SW480 (cell line): Measurements from ENCODE around the gene JAG2.

Experiments
- DNase-seq: peaks from one replicate; pipeline ENCODE4 v3.0.0-alpha.2; 2016; ENCODE audit warnings: low spot score

JAG2 gene

GRCh38 chr14:105203701-105204100 lies 35.1 kb upstream of the JAG2 start:
- no peak for DNase-seq

GRCh38 chr14:105203057-105203531 lies 34.5 kb upstream of the JAG2 start:
- DNase-seq: peak; percentile 58

- peak; percentile 89 for DNase-seq
Observed at GRCh38 chr14:105201925-105202513, 33.4 kb upstream of the JAG2 start.

GRCh38 chr14:105201156-105201924 lies 32.8 kb upstream of the JAG2 start:
- no peak for DNase-seq

- no peak for DNase-seq
Observed at GRCh38 chr14:105200641-105201040, 32.1 kb upstream of the JAG2 start.

GRCh38 chr14:105200074-105200473 lies 31.5 kb upstream of the JAG2 start:
- no peak for DNase-seq

- DNase-seq: peak; percentile 46
Observed at GRCh38 chr14:105199093-105199492, 30.5 kb upstream of the JAG2 start.

- no peak for DNase-seq
Observed at GRCh38 chr14:105198588-105198987, 30.0 kb upstream of the JAG2 start.

- DNase-seq: no peak
Observed at GRCh38 chr14:105197211-105197641, 28.6 kb upstream of the JAG2 start.

GRCh38 chr14:105196265-105196960 lies 27.8 kb upstream of the JAG2 start:
- DNase-seq: no peak

- no peak for DNase-seq
Observed at GRCh38 chr14:105195522-105196264, 27.1 kb upstream of the JAG2 start.

GRCh38 chr14:105195051-105195450 lies 26.5 kb upstream of the JAG2 start:
- no peak for DNase-seq

GRCh38 chr14:105193916-105194782 lies 25.6 kb upstream of the JAG2 start:
- DNase-seq: peak; percentile 76

- no peak for DNase-seq
Observed at GRCh38 chr14:105192866-105193731, 24.5 kb upstream of the JAG2 start.

- no peak for DNase-seq
Observed at GRCh38 chr14:105187935-105188524, 19.5 kb upstream of the JAG2 start.

- DNase-seq: no peak
Observed at GRCh38 chr14:105187116-105187515, 18.5 kb upstream of the JAG2 start.

GRCh38 chr14:105185973-105186372 lies 17.4 kb upstream of the JAG2 start:
- DNase-seq: no peak

- DNase-seq: no peak
Observed at GRCh38 chr14:105185001-105185400, 16.4 kb upstream of the JAG2 start.

GRCh38 chr14:105184461-105184860 lies 15.9 kb upstream of the JAG2 start:
- no peak for DNase-seq
